Measurements from ENCODE around the gene NUDT2. TPM values are rescaled to one million over a fixed set of nuclear protein-coding genes. Genes with fewer than 3 reads are reported as not detected.

Gene NUDT2
- total and polyA plus RNA-seq, 10 of the 15 experiments (the other 5 are each of a cell fraction or from before 2014, with no cell fraction given) = 24.5 to 55.1 (median 33.6) TPM

DNA sequence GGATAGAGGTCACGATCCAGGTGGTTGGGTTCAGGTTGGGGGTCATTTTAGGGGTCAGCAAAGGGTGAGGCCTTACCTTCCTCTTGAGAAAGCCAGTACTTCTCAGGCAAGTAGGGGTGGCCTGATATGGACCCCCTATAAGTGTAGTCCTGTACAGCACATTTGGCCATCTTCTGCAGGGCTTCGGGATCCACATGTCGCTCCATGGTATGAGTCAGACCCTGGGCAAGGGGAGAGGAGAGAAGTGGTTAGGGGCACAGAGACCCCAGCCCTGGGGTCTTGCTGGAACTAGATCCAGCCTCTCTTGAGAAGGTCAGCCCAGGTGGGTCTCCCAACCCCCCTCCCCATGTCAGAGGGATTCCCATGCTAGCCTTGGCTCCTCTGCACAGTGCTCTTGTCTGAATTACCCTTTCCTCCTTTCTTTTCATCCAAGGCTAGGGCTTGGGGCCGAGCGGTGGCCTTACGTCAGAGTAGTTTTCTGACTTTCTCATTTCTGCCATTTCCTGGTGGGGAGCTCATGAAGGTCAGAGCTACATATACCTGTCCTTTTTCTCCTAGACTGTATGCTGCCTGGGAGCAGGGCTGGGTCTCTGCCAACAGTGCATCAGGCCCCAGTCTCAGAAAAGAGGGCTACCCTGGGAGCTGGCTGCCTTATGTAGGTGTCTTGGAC lies 56.3 kb downstream of the NUDT2 start:
- RAD21 ChIA-PET (ENCODE audit: unreplicated experiment) = no interaction called here
- DNase-seq (ENCODE audit: low read depth, low spot score) = no peak
- CTCF ChIA-PET = interaction anchor here (0.6 to 0.7 kb wide), 2 partner anchors 51 to 111 kb away, joined by 3 to 5 read pairs; no protein-coding TSS in a partner anchor
- TF ChIP-seq ZNF217 (IDR thresholded peaks at IDR 0.05) = no peak
- TF ChIP-seq, protein P1, sequence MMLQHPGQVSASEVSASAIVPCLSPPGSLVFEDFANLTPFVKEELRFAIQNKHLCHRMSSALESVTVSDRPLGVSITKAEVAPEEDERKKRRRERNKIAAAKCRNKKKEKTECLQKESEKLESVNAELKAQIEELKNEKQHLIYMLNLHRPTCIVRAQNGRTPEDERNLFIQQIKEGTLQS (IDR thresholded peaks at IDR 0.05; ENCODE audit: borderline replicate concordance, extremely low read depth, low read depth, low read length) = no peak
- no peak for TF ChIP-seq FOXK2 (IDR thresholded peaks at IDR 0.05)
- no peak for TF ChIP-seq IRF4 (IDR thresholded peaks at IDR 0.05; ENCODE audit: low read depth, low read length)
- no peak for TF ChIP-seq YY1 (IDR thresholded peaks at IDR 0.05; ENCODE audit: low read depth, low read length)
- TF ChIP-seq HDGF (IDR thresholded peaks at IDR 0.05) = no peak
- no peak for TF ChIP-seq ZZZ3 (IDR thresholded peaks at IDR 0.05; ENCODE audit: control insufficient read depth, insufficient read length, low read depth)
- TF ChIP-seq TCF7 (IDR thresholded peaks at IDR 0.05; ENCODE audit: borderline replicate concordance) = no peak
- TF ChIP-seq YBX1 (IDR thresholded peaks at IDR 0.05) = no peak
- TF ChIP-seq, protein P2, sequence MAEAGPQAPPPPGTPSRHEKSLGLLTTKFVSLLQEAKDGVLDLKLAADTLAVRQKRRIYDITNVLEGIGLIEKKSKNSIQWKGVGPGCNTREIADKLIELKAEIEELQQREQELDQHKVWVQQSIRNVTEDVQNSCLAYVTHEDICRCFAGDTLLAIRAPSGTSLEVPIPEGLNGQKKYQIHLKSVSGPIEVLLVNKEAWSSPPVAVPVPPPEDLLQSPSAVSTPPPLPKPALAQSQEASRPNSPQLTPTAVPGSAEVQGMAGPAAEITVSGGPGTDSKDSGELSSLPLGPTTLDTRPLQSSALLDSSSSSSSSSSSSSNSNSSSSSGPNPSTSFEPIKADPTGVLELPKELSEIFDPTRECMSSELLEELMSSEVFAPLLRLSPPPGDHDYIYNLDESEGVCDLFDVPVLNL (IDR thresholded peaks at IDR 0.05; ENCODE audit: low read depth, low read length) = no peak
- TF ChIP-seq EED (IDR thresholded peaks at IDR 0.05; ENCODE audit: low read depth) = no peak
- no peak for TF ChIP-seq PAX5 (IDR thresholded peaks at IDR 0.05; ENCODE audit: borderline replicate concordance, low read depth, low read length)
- TF ChIP-seq FOS (IDR thresholded peaks at IDR 0.05; ENCODE audit: borderline replicate concordance, extremely low read depth, insufficient read length) = no peak
- Histone ChIP-seq H3K36me3 (ENCODE audit: control insufficient read depth in 2 of 2, insufficient read depth in 2 of 2, low read length in 1 of 2) (no peaks in the 10 kb centered on the region), H3K4me3 (no peak overlapping the region), H4K20me1 (ENCODE audit: control insufficient read depth, insufficient read depth) (no peaks in the 10 kb centered on the region), H3K4me2 (ENCODE audit: control insufficient read depth, insufficient read depth) (no peak overlapping the region), H3K27me3 (replicated peaks in 1 of 2; ENCODE audit: control insufficient read depth in 2 of 2, insufficient read depth in 2 of 2, low read length in 1 of 2) (peaks cover 5 to 12% of the 10 kb centered on the region in 2 experiments), H3K4me1 (ENCODE audit: control insufficient read depth, insufficient read depth, low read length) (peaks cover 4% of the 10 kb centered on the region), H3K79me2 (ENCODE audit: control insufficient read depth, insufficient read depth, low read length) (no peaks in the 10 kb centered on the region), H3K27ac (ENCODE audit: control insufficient read depth, insufficient read depth) (no peak overlapping the region), H3K9me3 (replicated peaks; ENCODE audit: control insufficient read depth, insufficient read depth, low read length) (no peaks in the 10 kb centered on the region), H2AFZ (ENCODE audit: control insufficient read depth, low read depth, low read length) (no peak overlapping the region), H3K9ac (ENCODE audit: control insufficient read depth, insufficient read depth, low read length) (no peak overlapping the region)
- in situ Hi-C loops (cut with MboI) (no loop called here), intact Hi-C loops (cut with micrococcal nuclease; ENCODE audit: unreplicated experiment) (no loop called here)
- SMC1A ChIA-PET (ENCODE audit: uncharacterized antibody, unreplicated experiment) = no interaction called here
- POLR2A ChIA-PET = no interaction called here
- no TSS peak for BruUV-seq (replicated peaks)
- 50% methylated on average over 6 of the region's 6 CpGs for WGBS (ENCODE audit: insufficient coverage, insufficient replicate concordance, low lambda C conversion rate, missing lambda C conversion rate)
- FAIRE-seq = no peak
- ATAC-seq = no peak
